ENCODE measurements around the gene CEP350. TPM values are rescaled to one million over a fixed set of nuclear protein-coding genes. Genes with fewer than 3 reads are reported as not detected.
A peak's percentile ranks its signal among the peaks of the same experiment; 100 is the strongest.
"Not testable (repeated sequence)": the region's sequence is repeated elsewhere in the genome, so short reads cannot be mapped to it uniquely, and the experiment has no call there.

The CEP350 gene
- total RNA-seq, 2 donors from 2014 or later = 41.5 to 55.4 TPM

GRCh38 chr1:180130651-180131050 lies 176.0 kb downstream of the CEP350 start:
- TF ChIP-seq POLR2A (IDR thresholded peaks at IDR 0.05) (no peak), CTCF (IDR thresholded peaks at IDR 0.05) (no peak)
- Histone ChIP-seq H3K9me3 (no peaks in the 10 kb centered on the region), H3K27me3 (no peaks in the 10 kb centered on the region), H3K4me1 (no peaks in the 10 kb centered on the region), H3K27ac (no peak overlapping the region), H3K36me3 (replicated peaks in 1 of 2; ENCODE audit: insufficient read depth in 1 of 2, low read depth in 2 of 2) (no peaks in the 10 kb centered on the region), H3K4me3 (no peak overlapping the region)
- intact Hi-C loops (cut with DNase I) = no loop called here
- ATAC-seq (no peak), DNase-seq (no peak)
- 75 to 93% methylated on average over 2 of the region's 2 CpGs for WGBS, 2 donors

- DNase-seq = peak in 1 of 4 donors; percentile 46
- Histone ChIP-seq H3K27me3 (no peaks in the 10 kb centered on the region), H3K4me3 (no peak overlapping the region), H3K9me3 (no peaks in the 10 kb centered on the region), H3K27ac (no peak overlapping the region), H3K36me3 (replicated peaks in 1 of 2; ENCODE audit: insufficient read depth in 1 of 2, low read depth in 2 of 2) (no peaks in the 10 kb centered on the region), H3K4me1 (no peaks in the 10 kb centered on the region)
- no peak for TF ChIP-seq POLR2A (IDR thresholded peaks at IDR 0.05)
- no peak for TF ChIP-seq CTCF (IDR thresholded peaks at IDR 0.05)
- intact Hi-C loops (cut with DNase I) = no loop called here
- ATAC-seq = no peak
- WGBS, 2 donors = 50 to 81% methylated on average over 5 of the region's 5 CpGs
These were observed 176.9 kb downstream of the CEP350 start for GRCh38 chr1:180131510-180131909.

- Histone ChIP-seq H3K36me3 (replicated peaks in 1 of 2; ENCODE audit: insufficient read depth in 1 of 2, low read depth in 2 of 2) (no peaks in the 10 kb centered on the region), H3K27me3 (no peaks in the 10 kb centered on the region), H3K4me3 (no peak overlapping the region), H3K4me1 (no peaks in the 10 kb centered on the region), H3K27ac (no peak overlapping the region), H3K9me3 (no peaks in the 10 kb centered on the region)
- WGBS, 2 donors = 50 to 54% methylated on average over 1 of the region's 1 CpG
- DNase-seq (no peak), ATAC-seq (peak; percentile 30)
- TF ChIP-seq POLR2A (IDR thresholded peaks at IDR 0.05) (no peak), CTCF (IDR thresholded peaks at IDR 0.05) (no peak)
- intact Hi-C loops (cut with DNase I) = no loop called here
These were observed 178.6 kb downstream of the CEP350 start for GRCh38 chr1:180133193-180133592.

- intact Hi-C loops (cut with DNase I); ATAC-seq; H3K36me3 ChIP-seq (replicated peaks in 1 of 2; ENCODE audit: insufficient read depth in 1 of 2, low read depth in 2 of 2); H3K4me3 ChIP-seq; H3K4me1 ChIP-seq; H3K9me3 ChIP-seq; H3K27me3 ChIP-seq; DNase-seq; H3K27ac ChIP-seq: not testable (repeated sequence)
- WGBS, 2 donors = 80 to 84% methylated on average over 9 of the region's 9 CpGs
These were observed 179.1 kb downstream of the CEP350 start for GRCh38 chr1:180133688-180134087.

GRCh38 chr1:180135535-180135934 lies 180.9 kb downstream of the CEP350 start:
- ATAC-seq = no peak
- no peaks in the 10 kb centered on the region for H3K27me3 ChIP-seq
- H3K4me1 ChIP-seq = no peaks in the 10 kb centered on the region
- DNase-seq = no peak
- no peaks in the 10 kb centered on the region for H3K9me3 ChIP-seq
- intact Hi-C loops (cut with DNase I) = no loop called here
- TF ChIP-seq CTCF (IDR thresholded peaks at IDR 0.05) = no peak
- TF ChIP-seq POLR2A (IDR thresholded peaks at IDR 0.05) = no peak
- H3K27ac ChIP-seq = no peak overlapping the region
- H3K4me3 ChIP-seq = no peak overlapping the region
- 21 to 29% methylated on average over 1 of the region's 1 CpG for WGBS, 2 donors
- no peaks in the 10 kb centered on the region for H3K36me3 ChIP-seq (replicated peaks in 1 of 2; ENCODE audit: insufficient read depth in 1 of 2, low read depth in 2 of 2)

Data from body of pancreas (tissue), 4 donors.